Measurements from ENCODE around the gene AVL9.

DNA sequence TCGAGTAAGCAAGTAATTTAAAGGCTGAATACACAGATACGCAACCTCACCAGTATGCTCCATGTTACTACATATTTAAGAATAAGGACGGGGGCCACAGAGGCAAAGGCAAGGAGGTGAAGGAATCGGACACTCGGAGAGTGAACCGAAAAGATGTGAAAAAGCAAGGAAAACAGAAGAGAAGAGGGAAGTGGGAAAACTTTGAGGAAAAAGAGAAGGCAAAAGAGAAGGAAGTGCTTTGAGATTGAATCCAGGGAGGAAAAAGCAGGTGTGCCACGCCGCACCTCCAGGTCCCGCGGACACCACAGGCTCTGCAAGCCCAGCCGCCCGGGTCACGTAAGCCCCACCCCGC is 367 bp upstream of the AVL9 start:
- TF ChIP-seq, protein P1, sequence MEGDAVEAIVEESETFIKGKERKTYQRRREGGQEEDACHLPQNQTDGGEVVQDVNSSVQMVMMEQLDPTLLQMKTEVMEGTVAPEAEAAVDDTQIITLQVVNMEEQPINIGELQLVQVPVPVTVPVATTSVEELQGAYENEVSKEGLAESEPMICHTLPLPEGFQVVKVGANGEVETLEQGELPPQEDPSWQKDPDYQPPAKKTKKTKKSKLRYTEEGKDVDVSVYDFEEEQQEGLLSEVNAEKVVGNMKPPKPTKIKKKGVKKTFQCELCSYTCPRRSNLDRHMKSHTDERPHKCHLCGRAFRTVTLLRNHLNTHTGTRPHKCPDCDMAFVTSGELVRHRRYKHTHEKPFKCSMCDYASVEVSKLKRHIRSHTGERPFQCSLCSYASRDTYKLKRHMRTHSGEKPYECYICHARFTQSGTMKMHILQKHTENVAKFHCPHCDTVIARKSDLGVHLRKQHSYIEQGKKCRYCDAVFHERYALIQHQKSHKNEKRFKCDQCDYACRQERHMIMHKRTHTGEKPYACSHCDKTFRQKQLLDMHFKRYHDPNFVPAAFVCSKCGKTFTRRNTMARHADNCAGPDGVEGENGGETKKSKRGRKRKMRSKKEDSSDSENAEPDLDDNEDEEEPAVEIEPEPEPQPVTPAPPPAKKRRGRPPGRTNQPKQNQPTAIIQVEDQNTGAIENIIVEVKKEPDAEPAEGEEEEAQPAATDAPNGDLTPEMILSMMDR (IDR thresholded peaks at IDR 0.05), result no peak
- no peak for TF ChIP-seq POLR2A (IDR thresholded peaks at IDR 0.05)

All from lower leg skin (tissue), 3 donors.